ENCODE measurements around the gene DDX10. TPM values are rescaled to one million over a fixed set of nuclear protein-coding genes. Genes with fewer than 3 reads are reported as not detected.

The DDX10 gene
- total RNA-seq, 1 donor from 2014 or later = 33.4 TPM

DNA sequence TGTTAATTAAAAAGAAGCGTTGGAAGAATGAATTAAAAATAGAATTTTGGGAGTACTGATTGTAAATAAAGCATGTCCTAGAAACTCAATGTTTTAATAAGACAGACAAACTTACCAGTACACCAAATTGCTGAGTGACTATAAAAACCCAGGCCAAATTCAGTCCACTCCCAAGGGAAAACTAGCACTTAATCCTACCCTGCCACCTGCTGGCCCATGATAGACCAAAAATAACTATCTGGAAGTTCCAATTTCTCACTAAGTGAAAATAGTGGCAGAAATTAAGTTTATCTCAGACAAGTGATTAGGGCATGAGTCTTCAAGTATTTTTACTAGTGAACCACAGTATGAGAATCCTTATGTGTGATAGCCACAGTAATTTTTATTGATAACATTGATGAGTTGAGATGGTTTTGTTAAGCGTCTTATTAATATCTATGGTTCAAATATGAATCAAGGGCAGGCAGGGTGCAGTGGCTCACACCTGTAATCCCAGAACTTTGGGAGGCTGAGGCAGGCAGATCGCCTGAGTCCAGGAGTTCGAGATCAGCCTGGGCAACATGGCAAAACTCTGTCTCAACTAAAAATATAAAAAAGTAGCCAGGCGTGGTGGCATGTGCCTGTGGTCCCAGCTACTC, 9.8 kb upstream of the DDX10 start:
- DNase-seq = no peak

DNA sequence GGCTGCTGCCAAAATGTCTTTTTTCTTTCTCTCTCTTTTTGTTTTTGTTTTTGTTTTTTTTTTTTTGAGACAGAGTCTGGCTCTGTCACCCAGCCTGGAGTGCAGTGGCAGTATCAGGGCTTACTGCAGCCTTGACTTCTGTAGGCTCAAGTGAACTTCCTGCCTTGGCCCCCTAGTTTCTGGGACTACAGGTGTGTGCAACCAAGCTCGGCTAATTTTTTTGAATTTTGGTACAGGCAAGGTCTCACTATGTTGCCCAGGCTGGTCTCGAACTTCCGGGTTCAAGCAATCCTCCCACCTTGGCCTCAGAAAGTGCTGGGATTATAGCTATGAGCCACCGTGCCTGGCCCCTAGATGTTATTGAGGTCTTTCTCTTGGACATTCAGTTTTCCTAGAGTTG, 2.2 kb upstream of the DDX10 start:
- DNase-seq = no peak

DNA sequence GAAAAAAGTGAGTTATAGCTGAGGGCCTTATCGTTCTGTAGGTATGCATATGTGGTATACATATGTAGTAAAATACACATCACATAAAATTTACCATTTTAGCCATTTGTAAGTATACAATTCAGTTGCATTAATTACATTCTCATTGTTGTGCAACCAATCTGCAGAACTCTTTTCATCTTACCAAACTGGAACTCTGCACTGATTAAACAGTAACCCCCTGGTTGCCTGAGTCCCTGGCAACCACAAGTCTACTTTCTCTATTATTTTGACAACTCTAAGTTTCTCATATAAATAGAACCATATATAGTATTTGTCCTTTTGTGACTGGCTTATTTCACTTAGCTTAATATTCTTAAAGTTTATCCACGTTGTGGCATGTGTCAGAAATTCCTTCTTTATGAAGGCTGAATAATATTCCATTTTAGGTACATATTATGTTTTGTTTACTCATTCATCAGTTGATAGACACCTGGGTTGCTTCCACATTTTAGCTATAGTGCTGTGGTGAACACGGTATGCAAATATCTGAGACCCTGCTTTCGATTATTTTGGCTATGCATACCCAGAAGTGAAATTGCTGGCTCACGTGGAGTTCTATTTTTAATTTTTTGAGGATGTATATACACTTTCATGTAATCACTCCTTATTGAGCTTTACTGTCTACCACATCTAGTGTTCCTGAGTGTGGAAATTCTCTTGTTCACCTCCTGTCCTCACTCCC, 1.6 kb upstream of the DDX10 start:
- DNase-seq = no peak

DNA sequence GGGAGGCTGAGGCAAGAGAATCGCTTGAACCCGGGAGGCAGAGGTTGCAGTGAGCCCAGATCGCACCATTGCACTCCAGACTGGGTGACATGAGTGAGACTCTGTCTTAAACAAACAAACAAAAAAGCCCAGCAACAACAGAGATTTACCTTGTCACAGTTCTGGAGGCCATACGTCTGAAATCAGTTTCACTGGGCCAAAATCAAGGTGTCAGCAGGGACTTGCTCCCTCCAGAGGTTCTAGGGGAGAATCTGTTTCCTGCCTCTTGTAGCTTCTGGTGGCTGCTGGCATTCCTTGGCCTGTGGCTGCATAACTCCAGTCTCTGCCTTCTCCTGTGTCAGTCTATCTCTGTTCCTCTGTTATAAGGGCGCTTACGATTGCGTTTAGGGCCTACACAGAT, 1.5 kb downstream of the DDX10 start:
- DNase-seq = no peak

DNA sequence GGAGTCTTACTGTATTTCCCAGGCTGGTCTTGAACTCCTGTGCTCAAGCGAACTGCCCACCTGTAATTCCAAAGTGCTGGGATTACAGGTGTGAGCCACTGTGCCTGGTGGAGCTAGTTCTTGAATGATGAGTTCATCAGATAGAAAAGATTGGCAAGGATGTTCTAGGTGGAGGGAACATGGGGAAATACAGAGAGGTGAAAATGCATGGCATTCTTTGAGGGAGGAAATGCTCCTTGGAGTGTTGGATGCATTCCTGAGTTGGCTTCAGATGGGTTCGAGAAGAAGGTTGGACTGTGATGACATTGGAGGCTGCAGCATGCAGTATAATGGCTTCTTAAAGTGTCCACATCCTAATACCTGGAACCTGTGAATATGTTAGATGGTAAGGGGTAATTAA, 4.4 kb downstream of the DDX10 start:
- no peak for DNase-seq

DNA sequence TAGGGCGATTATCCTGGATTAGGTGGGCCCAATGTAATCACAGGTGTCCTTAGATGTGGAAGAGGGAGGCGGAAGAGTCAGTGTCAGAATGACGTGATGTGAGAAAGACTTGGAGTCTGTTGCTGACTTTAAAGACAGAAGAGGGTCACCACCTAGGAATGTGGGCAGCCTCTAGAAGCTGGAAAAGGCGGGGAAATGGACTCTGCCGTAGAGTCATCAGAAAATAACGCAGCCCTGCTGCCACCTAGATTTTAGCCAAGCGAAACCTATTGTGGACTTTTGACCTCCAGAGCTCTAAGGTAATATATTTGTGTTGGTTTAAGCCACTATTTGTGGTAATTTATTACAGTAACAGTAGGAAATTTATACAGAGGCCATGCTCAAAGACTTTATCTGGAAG, 4.8 kb downstream of the DDX10 start:
- DNase-seq = no peak

DNA sequence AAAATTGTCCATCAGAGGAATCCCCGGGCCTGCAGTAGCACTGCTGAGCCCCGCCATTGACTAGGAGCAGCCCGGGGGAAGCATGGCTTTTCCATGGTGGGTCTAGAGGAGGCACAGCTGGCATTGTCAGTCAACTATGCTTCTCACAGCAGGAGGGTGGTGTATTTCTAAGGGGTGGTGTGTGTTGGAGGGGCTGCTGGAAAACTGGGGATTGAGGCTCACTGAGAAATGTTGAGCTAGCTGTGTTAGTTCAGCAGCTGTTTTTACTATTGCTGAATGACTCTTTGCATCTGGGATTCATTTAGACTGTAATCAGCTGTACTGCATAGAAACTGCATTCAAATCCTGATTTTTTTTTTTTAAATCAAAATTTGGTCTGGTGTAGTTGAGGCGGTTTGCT, 5.6 kb downstream of the DDX10 start:
- DNase-seq = no peak

DNA sequence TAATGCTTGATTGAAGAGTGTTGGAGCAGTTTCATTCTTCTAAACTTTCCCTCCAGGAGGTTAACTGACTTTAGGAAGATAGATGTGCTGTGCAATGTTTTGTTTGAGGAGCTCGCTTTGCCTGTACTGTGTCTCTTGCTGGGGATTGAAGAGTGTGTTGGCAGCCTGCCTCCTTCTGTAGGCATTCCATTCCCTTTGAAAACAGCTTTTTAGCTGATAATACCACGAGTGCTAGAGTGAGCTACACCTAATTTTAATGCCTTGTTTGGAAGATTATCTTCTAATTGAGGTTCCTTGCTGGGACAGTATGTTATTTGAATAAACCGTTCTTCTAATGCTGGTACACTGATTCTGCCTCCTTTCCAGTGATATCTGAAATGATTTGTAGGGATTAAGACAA, 7.2 kb downstream of the DDX10 start:
- DNase-seq = no peak

DNA sequence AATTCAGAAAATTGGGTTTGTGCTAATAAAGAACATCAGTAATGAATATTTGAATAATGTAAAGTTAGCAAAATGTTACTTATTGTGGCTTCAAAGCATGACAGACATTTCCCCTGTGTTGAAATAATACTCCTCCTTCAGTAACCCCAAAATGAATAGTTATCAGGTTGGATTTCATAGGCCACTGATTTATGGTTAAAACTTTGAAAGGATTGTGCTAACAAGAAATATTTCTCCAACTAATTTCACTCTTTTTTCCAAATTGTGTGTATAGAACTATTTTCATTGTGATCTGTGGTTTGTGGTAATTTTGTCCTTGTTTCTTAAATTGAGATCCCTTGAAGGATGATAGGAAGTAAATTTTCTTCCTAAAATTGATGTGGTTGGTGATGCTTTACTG, 7.9 kb downstream of the DDX10 start:
- DNase-seq = no peak

DNA sequence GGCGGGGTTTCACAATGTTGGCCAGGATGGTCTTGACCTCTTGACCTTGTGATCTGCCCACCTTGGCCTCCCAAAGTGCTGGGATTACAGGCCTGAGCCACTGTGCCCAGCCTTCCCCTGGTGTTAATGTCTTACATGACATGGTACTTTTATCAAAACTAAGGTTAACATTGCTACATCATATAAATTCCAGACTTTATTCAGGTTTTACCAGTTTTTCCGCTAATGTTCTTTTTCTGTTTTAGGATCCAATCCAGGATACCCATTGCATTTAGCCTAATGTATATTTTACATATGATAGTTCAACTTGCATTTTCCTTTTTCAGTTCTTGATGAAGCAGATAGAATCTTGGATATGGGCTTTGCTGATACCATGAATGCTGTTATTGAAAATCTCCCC, 14.2 kb downstream of the DDX10 start:
- DNase-seq = no peak

DNA sequence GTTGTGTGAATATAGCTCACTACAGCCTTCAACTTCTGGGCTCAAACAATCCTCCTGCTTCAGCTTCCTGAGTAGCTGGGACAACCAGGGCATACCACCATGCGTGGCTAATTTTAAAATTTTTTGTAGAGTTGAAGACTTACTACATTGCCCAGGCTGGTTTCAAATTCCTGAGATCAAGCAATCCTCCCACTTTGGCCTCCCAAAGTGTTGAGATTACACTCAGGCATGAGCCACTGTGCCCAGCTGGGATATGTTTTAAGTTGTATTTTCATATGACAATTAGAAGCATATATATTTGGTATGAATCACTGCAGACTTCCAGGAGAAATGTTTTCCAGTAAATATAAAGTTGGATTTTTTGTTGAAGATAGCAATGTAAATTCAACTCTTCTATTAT, 15.4 kb downstream of the DDX10 start:
- no peak for DNase-seq

DNA sequence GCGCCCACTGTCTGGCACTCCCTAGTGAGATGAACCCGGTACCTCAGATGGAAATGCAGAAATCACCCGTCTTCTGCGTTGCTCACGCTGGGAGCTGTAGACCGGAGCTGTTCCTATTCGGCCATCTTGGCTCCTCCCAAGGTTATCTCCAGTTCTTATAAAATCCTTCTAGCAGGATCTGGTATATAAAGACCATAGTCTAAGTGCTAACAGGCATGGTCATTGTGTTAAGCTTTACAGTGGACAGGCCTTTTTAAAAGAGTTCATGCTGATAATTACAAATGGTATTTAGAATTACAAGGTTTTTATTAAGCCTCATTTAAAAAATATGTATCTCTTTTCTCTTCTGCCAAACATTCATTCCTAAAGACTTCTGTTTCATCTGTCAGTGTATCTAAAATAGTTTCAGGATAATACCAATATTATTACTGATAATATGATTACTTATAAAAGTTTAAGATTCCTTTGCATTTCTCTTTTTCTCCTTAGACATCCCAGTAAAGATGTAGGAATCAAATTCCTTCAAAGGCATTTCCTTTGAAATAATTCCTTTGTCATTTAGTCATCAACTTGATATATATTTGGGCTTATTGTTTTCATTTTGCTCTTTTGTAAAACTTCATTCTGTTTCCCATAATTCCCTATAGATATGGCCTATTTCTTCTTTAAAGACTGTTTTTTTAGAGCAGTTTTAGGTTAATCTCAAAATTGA, 20.7 kb downstream of the DDX10 start:
- DNase-seq = no peak

DNA sequence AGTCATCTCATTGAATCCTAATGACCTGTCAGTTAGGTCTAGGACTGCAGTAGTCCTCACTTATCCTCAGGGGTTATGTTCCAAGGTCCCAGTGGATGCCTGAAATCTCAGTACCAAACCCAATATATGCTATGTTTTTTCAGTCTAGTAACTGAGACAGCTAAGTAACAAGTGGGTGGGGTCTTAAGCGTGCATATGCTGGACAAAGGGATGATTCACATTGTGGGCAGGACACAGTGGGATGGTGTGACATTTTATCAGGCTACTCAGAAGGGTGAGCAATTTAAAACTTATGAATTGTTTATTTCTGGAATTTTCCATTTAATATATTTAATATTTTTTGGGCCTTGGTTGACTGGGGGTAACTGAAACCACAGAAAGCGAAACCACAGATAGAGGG, 29.0 kb downstream of the DDX10 start:
- no peak for DNase-seq

DNA sequence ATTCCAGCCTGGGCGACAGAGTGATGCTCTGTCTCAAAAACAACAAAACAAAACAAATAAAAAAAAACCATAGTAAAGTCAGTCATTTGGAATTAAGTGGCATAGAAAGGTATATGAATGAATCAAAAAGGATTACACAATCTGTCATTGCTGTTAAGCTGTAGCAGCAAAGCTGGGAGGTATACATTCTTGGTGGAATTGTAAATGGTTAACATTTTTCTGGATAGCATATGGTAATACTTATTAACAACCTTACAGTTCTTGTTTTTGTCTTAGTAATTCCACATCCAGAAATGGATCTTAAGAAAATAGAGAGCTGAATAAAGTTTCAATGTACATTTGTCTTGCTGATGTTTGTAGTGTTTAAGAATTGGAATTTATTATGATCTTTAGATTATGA, 30.0 kb downstream of the DDX10 start:
- no peak for DNase-seq

DNA sequence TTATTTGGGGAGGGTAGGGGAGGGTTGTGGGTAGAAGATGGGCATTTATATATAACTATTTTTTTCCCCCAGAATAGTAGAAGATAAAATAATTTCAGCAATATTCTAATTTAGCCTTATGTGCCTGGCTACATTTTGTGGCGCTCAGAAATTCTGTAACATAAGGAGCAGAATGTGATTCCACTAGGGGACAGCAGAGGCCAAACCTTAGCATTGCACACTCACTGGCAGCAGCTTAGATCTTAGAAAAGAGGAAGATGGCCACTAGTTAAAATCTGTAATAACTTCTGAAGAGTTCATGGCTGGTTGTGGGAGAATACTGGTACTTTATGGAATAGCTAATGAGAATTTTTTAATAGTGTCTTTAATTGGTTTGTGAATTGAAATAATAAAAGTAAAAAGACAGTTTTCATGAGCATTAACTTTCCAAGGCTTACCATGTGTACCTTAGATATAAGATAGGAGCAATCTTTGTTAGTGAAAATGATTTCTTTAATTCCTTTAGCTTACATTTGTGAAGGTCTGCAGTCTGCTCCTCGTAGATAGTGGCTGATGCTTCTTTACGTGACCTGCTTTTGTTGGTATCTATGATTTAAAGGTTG, 33.1 kb downstream of the DDX10 start:
- DNase-seq = peak; percentile 38

DNA sequence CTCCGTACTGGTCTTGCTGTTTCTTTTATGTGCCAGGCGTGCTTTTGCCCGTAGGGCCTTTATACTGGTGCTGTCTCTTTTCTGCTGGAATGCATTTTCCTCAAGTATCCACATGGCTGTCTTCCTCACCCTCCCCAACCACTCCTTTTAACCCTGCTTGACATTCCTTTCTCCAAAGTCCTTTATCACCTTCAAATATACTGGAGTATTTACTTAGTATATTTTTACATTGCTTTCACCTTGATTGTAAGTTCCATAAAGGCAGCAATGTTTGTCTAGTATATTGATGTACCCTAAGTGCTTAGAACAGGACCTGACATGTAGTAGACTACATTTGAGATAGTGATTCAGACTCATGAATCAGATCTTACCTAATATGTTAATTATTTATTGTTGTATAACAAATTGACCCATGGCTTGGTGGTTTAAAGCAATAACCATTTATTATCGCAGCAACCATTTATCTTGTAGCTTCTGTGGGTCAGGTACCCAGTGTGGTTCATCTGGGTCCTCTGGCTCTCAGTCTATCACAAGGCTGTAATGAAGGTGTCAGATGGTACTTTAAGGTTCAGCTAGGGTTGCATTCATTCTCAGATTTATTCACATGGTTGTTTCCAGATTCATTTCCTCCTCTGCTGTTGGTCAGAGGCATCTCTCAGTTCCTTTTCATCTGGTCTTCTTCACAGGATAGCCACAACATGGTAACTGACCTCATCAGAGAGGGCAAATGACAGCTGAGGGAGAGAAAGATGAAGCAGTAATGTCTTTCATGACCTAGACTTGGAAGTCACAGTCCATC, 34.2 kb downstream of the DDX10 start:
- no peak for DNase-seq

DNA sequence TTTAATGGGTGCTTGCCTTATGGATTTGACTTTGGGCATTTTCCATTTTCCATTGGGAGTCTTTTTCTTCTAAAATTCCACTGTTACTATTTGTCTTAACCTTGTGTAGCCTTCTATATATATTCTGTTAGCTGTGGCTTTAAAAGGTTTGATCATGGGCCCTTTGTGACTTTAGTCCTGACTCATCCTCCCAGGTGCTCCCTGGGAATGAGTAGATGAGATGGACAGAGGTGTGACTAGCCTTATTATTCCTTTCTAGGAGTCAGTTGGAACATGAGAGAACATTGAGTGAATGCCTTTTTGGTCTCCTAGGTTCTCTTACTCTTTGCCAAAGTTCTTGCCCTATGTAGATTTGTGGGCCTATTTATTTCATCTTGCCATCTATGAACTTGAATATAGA, 39.0 kb downstream of the DDX10 start:
- DNase-seq = no peak

DNA sequence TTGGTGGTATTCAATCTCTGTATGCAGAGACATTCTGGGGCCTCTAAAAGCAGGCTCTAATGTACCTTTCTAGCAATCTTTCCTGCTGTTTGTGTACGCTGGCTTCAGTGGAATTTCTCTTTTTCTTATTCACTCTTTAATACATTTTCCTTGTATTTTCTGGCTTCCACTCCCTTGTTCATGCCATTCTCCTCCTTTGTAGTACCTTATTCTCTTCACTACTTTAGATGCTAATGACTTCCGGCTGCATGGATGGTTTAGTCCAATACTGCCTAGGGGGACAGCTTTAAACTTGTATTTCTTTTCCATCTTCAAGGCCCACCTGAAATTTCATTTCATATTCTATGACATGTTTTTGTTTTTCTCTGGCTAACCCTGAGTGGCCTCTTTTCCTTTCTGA, 40.2 kb downstream of the DDX10 start:
- no peak for DNase-seq

DNA sequence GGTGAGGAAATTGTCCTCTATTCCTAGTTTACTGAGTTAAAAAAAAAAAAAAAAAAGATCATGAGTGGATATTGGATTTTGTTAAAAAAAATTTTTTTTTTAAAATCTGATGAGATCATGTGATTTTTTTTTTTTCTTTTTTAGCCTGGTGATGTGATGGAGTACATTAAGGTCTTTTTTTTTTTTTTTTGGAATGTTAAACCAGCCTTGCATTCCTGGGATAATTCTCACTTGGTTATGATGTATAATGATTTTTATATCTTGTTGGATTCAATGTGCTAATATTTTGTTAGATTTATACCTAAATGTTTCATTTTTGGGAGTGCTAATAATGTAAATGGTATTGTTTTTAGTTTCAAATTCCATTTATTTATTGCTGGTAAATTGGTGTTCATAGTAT, 43.3 kb downstream of the DDX10 start:
- DNase-seq = no peak

DNA sequence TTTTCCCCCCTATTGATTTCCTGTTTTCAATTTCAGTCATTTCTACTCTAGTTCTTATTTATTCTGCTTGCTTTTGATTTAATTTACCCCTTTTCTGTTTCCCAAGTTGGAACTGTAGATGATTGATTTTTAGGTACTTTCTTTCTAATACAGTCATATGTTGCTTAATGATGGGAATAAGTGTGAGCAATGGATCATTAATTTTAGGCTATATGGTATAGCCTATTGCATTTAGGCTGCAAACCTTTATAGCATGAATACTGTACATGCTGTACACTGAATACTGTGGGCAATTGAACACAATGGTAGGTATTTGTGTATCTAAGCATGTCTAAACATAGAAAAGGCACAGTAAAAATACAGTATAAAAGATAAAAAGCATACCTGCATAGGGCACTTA, 44.9 kb downstream of the DDX10 start:
- no peak for DNase-seq

DNA sequence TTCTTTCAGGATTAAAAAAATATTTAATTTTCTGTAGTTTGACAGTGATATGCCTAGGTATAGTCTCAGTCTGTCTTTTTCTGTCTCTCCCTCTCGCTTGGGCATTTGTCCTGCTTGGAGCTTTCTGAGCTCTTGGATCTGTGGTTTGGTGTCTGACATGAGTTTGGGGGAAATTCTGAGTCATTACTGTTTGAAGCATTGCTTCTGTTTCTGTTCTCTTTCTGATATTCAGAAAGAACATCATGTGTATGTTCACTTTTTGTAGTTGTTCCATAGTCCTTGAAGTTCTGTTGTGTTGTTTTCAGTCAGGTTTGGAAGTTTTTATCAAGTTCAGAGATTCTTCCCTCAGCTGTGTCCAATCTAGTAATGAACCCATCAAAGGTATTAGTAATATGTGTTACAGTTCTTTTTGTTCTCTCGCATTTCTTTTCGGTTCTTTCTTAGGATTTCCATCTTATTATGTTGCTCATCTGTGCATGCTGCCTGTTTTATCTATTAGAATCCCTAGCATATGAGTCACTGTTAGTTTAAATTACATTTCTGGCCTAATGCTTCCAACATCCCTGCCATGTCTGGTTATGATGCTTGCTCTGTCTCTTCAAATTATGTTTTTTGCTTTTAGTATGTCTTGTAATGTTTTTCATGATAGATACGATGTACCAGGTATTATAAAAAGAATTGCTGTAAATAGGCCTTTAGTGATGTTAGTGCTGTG, 48.4 kb downstream of the DDX10 start:
- DNase-seq = no peak

DNA sequence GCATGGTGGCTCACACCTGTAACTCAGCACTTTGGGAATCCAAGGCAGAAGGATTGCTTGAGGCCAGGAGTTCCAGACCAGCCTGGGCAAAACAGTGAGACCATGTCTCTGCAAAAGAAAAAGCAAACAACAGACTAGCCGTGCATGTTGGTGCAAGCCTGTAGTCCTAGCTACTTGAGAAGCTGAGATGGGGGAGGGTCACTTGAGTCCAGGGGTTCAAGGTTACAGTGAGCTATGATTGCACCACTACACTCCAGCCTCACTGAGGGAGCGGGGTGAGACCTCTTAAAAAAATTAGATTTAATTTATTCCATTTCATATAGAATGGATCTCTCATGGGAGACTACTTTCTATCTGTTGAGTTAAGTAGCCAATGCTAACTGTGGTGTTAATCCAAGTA, 50.4 kb downstream of the DDX10 start:
- DNase-seq = no peak

All from occipital lobe (tissue), 2 donors.